HG03378 (cell line): ENCODE data around the gene RSF1.
"Not testable (repeated sequence)": the region's sequence is repeated elsewhere in the genome, so short reads cannot be mapped to it uniquely, and the experiment has no call there.

ENCODE experiments used
- ATAC-seq: cut with Tn5 transposase; IDR thresholded peaks from one replicate; pipeline ENCODE4 v1.9.1; 2021; ENCODE audit warnings: mild to moderate bottlenecking, moderate library complexity; ENCODE audit not compliant: unreplicated experiment

The RSF1 gene

GRCh38 chr11:77633926-77634325, 186.6 kb downstream of the RSF1 start:
- ATAC-seq: not testable (repeated sequence)

DNA sequence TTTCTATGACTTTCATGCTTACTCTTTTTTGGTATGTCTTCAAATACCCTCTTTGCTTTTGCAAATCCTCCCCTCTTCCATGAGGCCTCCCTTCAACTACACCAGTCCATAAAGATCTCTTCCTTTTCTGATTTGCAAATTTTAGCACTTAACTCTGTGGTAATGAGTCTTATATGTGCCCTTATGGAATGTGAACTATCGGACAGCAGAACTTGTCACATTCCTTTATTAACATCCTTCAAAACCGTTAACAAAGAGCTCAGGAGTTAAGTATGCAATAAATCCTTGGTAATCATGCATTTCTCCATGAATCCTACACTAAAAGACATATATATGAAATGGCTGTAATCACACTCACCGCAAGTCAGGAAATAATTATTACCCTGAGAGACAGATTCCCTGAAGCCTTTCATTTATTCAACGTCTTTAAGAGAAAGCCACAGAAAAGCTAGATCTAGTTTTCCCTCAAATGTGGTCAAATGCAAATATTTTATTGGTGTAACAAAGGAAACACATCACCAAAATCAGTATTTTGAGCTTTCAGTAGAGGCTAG, 190.3 kb downstream of the RSF1 start:
- ATAC-seq: no peak

GRCh38 chr11:77619576-77620198, 200.8 kb downstream of the RSF1 start:
- ATAC-seq: no peak

- no peak for ATAC-seq
Measured at GRCh38 chr11:77617892-77618291, 202.6 kb downstream of the RSF1 start.

DNA sequence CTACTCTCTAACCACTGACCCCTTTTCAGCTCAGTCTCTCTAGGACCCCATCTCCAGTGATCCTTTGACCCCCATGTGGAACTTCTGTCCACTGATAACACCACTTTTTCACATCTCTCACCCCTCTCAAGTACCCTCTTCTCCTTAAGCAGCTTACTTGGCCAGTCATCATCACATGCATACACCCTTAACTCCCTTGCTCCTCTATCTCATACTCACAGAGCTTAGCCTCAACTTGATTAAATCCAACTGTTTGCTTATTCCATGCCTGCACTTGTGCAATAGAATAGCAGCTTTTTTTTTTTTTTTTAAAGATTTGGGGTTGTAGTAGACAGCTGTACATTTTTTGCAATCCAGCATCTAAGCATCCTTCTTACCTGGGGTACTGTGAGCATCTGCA, 208.6 kb downstream of the RSF1 start:
- ATAC-seq: no peak
